Activated CD4-positive, alpha-beta T cell treated with anti-CD3 and anti-CD28 coated beads, Interleukin-2, Interleukin-4, amounts not matched to agents 100 ng/mL and 50 ng/mL, durations not matched to agents 16 hours and 8 hours (primary cell): ENCODE results near the gene TPM2.
A peak's percentile ranks its signal among the peaks of the same experiment; 100 is the strongest.
"Not testable (repeated sequence)": the region's sequence is repeated elsewhere in the genome, so short reads cannot be mapped to it uniquely, and the experiment has no call there.

Source experiments
- DNase-seq: peaks from one replicate; pipeline ENCODE4 v3.0.0-alpha.2; 2020; ENCODE audit warnings: low spot score

The TPM2 gene

DNA sequence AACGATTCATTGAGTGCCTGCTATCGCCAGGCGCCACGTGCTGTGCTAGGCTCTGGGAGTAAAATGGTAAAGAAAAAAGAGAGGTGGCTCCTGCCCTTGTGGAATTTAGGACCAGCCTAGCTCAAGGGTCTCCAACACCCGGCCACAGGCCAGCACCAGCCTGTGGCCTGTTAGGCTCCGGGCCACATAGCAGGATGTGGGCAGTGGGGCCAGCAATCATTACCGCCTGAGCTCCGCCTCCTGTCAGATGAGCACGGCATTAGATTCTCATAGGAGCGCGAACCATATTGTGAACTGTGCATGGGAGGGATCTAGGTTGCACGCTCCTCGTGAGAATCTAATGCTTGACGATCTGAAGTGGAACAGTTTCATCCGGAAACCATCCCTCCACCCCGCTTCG, 33.4 kb downstream of the TPM2 start:
- no peak for DNase-seq

DNA sequence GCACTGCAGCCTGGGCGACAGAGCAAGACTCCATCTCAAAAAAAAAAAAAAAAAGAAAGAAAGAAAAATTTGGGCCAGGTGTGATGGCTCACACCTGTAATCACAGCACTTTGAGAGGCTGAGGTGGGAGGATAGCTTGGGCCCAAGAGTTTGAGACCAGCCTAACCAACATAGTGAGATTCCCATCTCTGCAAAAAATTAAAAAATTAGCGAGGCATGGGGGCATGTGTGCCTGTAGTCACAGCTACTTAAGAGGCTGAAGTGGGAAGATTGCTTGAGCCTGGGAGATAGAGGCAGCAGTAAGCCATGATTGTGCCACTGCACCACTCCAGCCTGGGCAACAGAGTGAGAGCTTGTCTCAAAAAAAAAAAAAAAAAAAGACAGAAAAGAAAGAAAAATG, 36.1 kb downstream of the TPM2 start:
- DNase-seq: no peak

DNA sequence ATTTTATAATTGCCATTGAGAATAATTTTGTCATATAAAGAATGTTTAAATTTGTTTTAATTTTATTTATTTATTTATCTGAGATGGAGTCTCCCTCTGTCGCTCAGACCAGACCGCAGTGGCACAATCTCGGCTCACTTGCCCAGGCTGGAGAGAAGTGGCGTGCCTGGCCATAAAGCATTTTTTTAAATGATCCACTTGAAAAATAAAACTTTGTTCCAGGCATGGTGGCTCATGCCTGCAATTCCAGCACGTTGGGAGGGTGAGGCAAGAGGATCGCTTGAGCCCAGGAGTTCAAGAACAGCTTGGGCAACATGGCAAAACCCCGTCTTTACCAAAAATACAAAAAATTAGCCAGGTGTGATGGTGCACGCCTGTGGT, 36.9 kb downstream of the TPM2 start:
- DNase-seq: no peak

DNA sequence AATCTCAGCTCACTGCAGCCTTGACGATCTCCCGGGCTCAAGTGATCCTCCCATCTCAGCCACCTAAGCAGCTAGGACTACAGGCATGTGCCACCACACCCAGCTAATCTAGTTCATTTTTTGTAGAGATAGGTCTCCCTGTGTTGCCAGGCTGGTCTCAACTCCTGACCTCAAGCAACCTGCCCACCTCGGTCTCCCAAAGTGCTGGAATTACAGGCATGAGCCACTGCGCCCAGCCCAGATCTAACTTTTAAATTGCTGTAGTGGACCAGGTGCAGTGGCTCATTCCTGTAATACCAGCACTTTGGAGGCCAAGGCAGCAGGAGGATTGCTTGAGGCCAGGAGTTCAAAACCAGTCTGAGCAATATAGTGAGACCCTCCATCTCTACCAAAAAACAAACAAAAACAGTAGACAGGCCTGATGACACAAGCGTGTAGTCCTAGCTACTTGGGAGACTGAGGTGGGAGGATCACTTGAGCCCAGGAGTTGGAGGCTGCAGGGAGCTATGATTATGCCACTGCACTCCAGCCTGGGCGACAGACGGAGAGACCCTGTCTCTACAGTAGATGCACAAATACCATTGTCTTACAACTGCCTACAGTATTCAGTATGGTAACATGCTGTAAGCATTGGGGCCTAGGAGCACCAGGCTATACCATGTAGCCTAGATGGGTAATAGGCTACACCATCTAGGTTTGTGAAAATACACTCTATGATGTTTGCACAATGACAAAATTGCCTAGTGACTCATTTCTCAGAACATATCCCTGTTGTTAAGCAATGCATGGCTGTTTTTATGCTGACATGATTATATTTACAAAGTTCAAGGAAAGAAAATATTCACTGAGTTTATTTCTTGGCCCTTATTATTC, 37.5 kb downstream of the TPM2 start:
- DNase-seq: no peak

DNA sequence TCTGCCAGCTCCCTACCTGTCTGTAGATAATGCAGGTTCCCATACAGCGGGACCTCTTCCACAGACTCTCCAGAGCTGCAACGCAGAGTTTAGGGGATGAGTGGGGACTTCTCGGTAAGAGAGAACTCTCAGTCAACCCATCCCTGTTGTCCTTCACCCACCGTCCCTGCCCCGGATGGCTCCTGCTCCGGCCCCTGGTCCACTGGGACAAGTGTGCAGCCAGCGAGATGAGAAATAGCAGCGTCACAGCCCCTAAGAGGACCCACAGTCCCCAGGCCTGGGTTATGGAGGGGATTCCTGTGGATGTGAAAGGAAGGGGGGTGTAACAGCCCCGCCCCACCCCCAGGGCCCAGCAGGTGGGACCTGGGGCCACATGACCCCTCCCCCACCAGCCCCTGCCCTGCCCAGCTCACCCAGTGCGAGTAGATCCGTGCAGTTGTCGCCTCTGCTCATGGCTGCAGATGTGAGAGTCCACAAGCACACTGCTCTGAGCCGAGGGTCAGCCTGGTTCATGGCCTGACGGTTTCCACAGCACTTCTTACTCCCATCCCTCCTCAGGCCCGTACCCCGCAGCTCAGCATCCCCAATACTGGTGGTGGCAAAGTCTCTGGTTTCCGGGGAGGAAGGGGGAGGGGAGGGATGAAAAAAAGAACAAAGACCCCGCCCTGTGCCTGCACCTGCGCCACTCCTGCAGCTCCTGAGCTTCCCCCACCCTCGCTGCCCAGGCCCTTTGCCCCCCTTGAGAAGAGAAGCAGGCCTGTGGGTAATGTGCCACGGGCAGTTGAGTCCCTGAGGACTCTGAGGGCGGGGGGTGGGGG, 39.2 kb downstream of the TPM2 start, which contains the start of gene SIT1:
SIT1 (minus strand) TSS at position 591 of the 818 bp plus-strand sequence; CDS start at position 513, 78 bp downstream.
- DNase-seq: peak; percentile 39

GRCh38 chr9:35649431-35650340, 40.0 kb downstream of the TPM2 start:
- peak; percentile 46 for DNase-seq

- peak; percentile 94 for DNase-seq
Measured at GRCh38 chr9:35646533-35647265, 43.0 kb downstream of the TPM2 start.

GRCh38 chr9:35646153-35646532, 43.6 kb downstream of the TPM2 start:
- no peak for DNase-seq

DNA sequence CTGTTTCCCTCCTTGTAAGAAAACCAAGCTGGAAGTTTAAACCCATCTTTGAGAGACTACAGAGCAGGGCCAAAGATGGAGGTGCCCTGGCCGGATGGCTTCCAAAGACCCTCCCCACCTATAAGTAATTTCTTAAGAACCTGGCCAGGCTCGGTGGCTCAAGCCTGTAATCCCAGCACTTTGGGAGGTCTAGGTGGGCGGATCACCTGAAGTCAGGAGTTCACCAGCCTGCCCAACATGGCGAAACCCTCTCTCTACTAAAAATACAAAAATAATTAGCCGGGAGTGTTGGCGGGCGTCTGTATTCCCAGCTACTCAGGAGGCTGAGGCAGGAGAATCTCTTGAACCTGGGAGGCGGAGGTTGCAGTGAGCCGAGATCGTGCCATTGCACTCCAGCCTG, 44.0 kb downstream of the TPM2 start:
- DNase-seq: not testable (repeated sequence)

DNA sequence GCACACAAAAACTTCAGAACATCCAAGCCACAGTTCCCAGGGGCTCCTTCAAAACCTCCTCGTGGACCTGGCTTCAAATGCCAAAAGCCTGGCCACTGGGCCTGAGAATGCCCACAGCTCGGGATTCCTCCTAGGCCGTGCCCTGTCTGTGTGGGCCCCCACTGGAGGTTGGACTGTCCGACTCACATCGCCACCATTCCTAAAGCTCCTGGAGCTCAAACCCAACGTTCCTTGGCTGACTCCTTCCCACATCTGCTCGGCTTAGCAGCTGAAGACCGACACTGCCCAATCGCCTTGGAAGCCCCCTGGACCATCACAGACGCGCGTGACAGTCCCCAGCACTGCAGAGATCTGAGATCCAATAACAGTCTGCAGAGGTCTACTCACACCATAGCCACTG, 46.7 kb downstream of the TPM2 start:
- no peak for DNase-seq

GRCh38 chr9:35641478-35641877, 48.2 kb downstream of the TPM2 start:
- DNase-seq: not testable (repeated sequence)

- not testable (repeated sequence) for DNase-seq
Measured at GRCh38 chr9:35640431-35640830, 49.3 kb downstream of the TPM2 start.

DNA sequence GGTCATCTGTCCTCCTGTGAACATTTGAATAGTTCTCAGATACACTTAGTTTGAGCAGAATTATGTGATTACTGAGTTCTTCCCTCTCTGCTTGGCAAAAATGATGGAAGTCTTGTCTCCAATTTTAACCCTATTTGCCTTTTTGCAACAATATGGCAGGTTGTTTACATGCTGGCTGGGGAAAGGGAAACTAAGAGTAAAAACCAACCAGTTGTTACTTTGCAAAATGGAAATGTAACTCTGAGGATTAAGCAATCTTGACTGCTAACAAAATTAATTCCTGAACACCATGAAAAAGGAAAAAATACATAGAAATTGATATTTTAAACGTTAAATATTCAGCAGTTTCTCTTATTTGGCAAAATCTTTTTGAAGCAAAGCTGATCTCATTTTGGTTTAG, 50.1 kb downstream of the TPM2 start:
- no peak for DNase-seq

GRCh38 chr9:35639225-35639624, 50.5 kb downstream of the TPM2 start:
- not testable (repeated sequence) for DNase-seq

- DNase-seq: not testable (repeated sequence)
Measured at GRCh38 chr9:35638751-35639150, 51.0 kb downstream of the TPM2 start.

- DNase-seq: not testable (repeated sequence)
Measured at GRCh38 chr9:35637427-35637955, 52.2 kb downstream of the TPM2 start.

DNA sequence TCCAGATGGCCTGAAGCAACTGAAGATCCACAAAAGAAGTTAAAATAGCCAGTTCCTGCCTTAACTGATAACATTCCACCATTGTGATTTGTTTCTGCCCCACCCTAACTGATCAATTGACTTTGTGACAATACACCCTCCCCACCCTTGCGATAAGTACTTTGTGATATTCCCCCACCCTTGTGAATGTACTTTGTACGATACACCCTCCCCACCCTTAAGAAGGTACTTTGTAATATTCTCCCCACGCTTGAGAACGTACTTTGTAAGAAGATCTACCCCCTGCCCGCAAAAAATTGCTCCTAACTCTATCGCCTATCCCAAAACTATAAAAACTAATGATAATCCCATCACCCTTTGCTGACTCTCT, 52.9 kb downstream of the TPM2 start:
- DNase-seq: not testable (repeated sequence)

DNA sequence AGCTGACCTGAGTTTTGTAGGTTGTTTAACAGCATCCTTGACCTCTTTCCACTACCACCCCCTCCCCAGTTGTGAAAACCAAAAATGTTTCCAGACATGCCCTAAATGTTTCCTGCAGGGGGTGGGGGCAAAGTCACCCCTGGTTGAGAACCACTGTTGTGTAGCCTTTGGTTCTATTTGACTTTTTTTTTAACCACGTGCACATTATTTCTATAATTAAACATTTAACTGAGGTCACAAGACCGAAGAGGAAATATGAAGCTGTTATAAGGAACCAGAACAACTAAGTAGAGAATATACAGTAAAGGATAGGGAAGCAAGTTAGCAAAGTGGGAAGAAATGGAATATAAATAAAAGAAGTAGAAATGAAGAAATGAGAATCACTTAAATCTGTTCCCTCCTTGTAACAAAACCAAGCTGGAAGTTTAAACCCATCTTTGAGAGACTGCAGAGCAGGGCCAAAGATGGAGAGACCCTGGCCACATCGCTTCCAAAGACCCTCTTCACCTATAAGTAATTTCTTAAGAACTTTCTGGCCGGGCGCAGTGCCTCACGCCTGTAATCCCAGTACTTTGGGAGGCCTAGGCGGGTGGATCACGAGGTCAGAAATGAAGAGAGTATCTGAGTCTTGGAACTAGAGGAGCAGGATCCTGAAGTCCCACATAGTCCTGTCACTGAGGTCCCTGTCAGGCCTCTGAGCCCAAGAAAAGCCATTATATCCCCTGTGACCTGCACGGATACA, 53.4 kb downstream of the TPM2 start:
- no peak for DNase-seq

DNA sequence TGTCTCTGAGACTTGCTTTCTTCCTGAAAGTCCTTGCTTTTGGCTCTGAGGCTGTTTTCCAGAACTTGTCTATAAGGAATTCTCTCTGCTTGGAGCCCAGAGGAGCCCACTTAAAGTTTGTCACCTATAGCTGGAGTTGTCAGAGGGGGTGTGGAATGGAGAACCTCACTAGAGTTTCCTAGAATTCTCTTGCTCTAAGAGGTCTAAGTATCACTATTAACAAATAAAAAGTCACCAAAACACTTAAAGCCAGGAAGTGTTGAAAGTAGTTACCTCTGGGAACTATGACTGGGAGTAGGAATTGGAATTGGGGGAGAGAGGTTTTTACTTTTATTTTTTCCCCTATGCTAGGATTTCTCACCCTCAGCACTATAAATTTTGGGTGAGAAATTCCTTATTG, 54.0 kb downstream of the TPM2 start:
- DNase-seq: no peak
